ENCODE measurements around the gene ARHGEF37. TPM values are rescaled to one million over a fixed set of nuclear protein-coding genes. Genes with fewer than 3 reads are reported as not detected.

The ARHGEF37 gene
- total and polyA plus RNA-seq, 2 donors from 2014 or later: 6.9 to 21.8 TPM

- Histone ChIP-seq H3K36me3 (ENCODE audit: control insufficient read depth in 2 of 3, insufficient read depth in 3 of 3, low read length in 3 of 3) (peaks cover 0 to 11% (median 2%) of the 10 kb centered on the region in 3 donors), H3K9me3 (ENCODE audit: control insufficient read depth in 2 of 3, insufficient read depth in 1 of 3, low read length in 3 of 3) (no peaks in the 10 kb centered on the region)
- no peak for FAIRE-seq
Observed at GRCh38 chr5:149550594-149551226, 30.6 kb upstream of the ARHGEF37 start.

GRCh38 chr5:149551227-149552037 lies 29.9 kb upstream of the ARHGEF37 start, which contains the start of gene CSNK1A1:
TSS of gene CSNK1A1 (minus strand) at chr5:149551439. CDS start at chr5:149550964, 475 bp downstream.
- intact Hi-C loops (cut with DNase I): no loop called here
- peak; percentile 80 for TF ChIP-seq CTCF (IDR thresholded peaks at IDR 0.05; ENCODE audit: borderline replicate concordance, extremely low read depth, insufficient read depth)
- FAIRE-seq: no peak

More at GRCh38 chr5:149550594-149551226, 30.6 kb upstream of the ARHGEF37 start:
- intact Hi-C loops (cut with DNase I): no loop called here
- DNase-seq: peak in 3 of 5 donors; percentile 39 to 66 (median 48)
- Histone ChIP-seq H3K4me3 (ENCODE audit: low read length in 3 of 3) (peak overlapping the region; percentile 89 to 99 (median 97)), H3K27me3 (ENCODE audit: control insufficient read depth, insufficient read depth, low read length) (no peaks in the 10 kb centered on the region), H3K27ac (ENCODE audit: low read depth in 2 of 2, low read length in 2 of 2) (peak overlapping the region; percentile 97 to 98), H3K4me1 (ENCODE audit: control insufficient read depth in 2 of 3, insufficient read depth in 2 of 3, low read depth in 1 of 3, low read length in 3 of 3) (peaks cover 0 to 12% (median 12%) of the 10 kb centered on the region in 3 donors), H3K9ac (ENCODE audit: low read length in 3 of 3) (peak overlapping the region; percentile 97 to 100 (median 99))
- no peak for TF ChIP-seq CTCF (IDR thresholded peaks at IDR 0.05; ENCODE audit: borderline replicate concordance, extremely low read depth, insufficient read depth)

GRCh38 chr5:149552038-149552494 lies 29.2 kb upstream of the ARHGEF37 start:
- H3K4me3 ChIP-seq (ENCODE audit: low read length in 3 of 3): peak overlapping the region; percentile 76 to 97 (median 89)
- DNase-seq: no peak
- H3K4me1 ChIP-seq (ENCODE audit: control insufficient read depth in 2 of 3, insufficient read depth in 2 of 3, low read depth in 1 of 3, low read length in 3 of 3): peaks cover 0 to 12% (median 9%) of the 10 kb centered on the region in 3 donors
- FAIRE-seq: no peak
- no peaks in the 10 kb centered on the region for H3K27me3 ChIP-seq (ENCODE audit: control insufficient read depth, insufficient read depth, low read length)
- peak overlapping the region; percentile 88 to 98 for H3K27ac ChIP-seq (ENCODE audit: low read depth in 2 of 2, low read length in 2 of 2)
- peak overlapping the region; percentile 72 to 99 (median 74) for H3K9ac ChIP-seq (ENCODE audit: low read length in 3 of 3)
- no peaks in the 10 kb centered on the region for H3K9me3 ChIP-seq (ENCODE audit: control insufficient read depth in 2 of 3, insufficient read depth in 1 of 3, low read length in 3 of 3)
- no peak for TF ChIP-seq CTCF (IDR thresholded peaks at IDR 0.05; ENCODE audit: borderline replicate concordance, extremely low read depth, insufficient read depth)
- intact Hi-C loops (cut with DNase I): no loop called here
- peaks cover 0 to 11% (median 0%) of the 10 kb centered on the region in 3 donors for H3K36me3 ChIP-seq (ENCODE audit: control insufficient read depth in 2 of 3, insufficient read depth in 3 of 3, low read length in 3 of 3)

More at GRCh38 chr5:149551227-149552037, 29.9 kb upstream of the ARHGEF37 start, which contains the start of gene CSNK1A1:
- H3K27ac ChIP-seq (ENCODE audit: low read depth in 2 of 2, low read length in 2 of 2): peak within 1 kb of the TSS; percentile 97 to 98
- H3K27me3 ChIP-seq (ENCODE audit: control insufficient read depth, insufficient read depth, low read length): no peaks in the 10 kb centered on the region
- DNase-seq: peak; percentile 99 to 100 (median 99)
- peaks cover 0 to 11% (median 2%) of the 10 kb centered on the region in 3 donors for H3K36me3 ChIP-seq (ENCODE audit: control insufficient read depth in 2 of 3, insufficient read depth in 3 of 3, low read length in 3 of 3)
- H3K4me1 ChIP-seq (ENCODE audit: control insufficient read depth in 2 of 3, insufficient read depth in 2 of 3, low read depth in 1 of 3, low read length in 3 of 3): peaks cover 0 to 12% (median 12%) of the 10 kb centered on the region in 3 donors
- no peaks in the 10 kb centered on the region for H3K9me3 ChIP-seq (ENCODE audit: control insufficient read depth in 2 of 3, insufficient read depth in 1 of 3, low read length in 3 of 3)
- H3K9ac ChIP-seq (ENCODE audit: low read length in 3 of 3): peak within 1 kb of the TSS; percentile 97 to 100 (median 99)
- peak within 1 kb of the TSS; percentile 89 to 99 (median 97) for H3K4me3 ChIP-seq (ENCODE audit: low read length in 3 of 3)
